Nephron (organoid): ENCODE results near the gene SH3BP1.
"Not testable (repeated sequence)": the region's sequence is repeated elsewhere in the genome, so short reads cannot be mapped to it uniquely, and the experiment has no call there.

Experiments used
- H3K27ac Mint-ChIP-seq, 3 experiments: 2 replicates each; pipeline ENCODE4 v1.8.0; 2020; ENCODE audit warnings: mixed read lengths in 3 of 3, mild to moderate bottlenecking in 2 of 3, moderate library complexity in 1 of 3
- H3K27me3 Mint-ChIP-seq: 2 replicates; pipeline ENCODE4 v1.8.0; 2021; ENCODE audit warnings: low read depth, mild to moderate bottlenecking, moderate library complexity, mixed read lengths
- H3K36me3 Mint-ChIP-seq: 2 replicates; pipeline ENCODE4 v1.8.0; 2020; ENCODE audit warnings: low read depth, mixed read lengths
- H3K4me1 Mint-ChIP-seq: 2 replicates; pipeline ENCODE4 v1.8.0; 2020; ENCODE audit warnings: mixed read lengths
- H3K4me3 Mint-ChIP-seq, 3 experiments: 2 replicates each; pipeline ENCODE4 v1.8.0; 2020; ENCODE audit warnings: mild to moderate bottlenecking in 3 of 3, mixed read lengths in 3 of 3, moderate library complexity in 2 of 3
- H3K9me3 Mint-ChIP-seq: 2 replicates; pipeline ENCODE4 v1.8.0; 2020; ENCODE audit warnings: mixed read lengths
- TF ChIP-seq, protein P1 (sequence below), 3 experiments: fragments of 200-600 bp; sonication (generic); IDR thresholded peaks; one replicate each; pipeline ENCODE4 v1.5.0; 2021; ENCODE audit warnings: antibody characterized with exemption in 3 of 3; ENCODE audit not compliant: unreplicated experiment in 3 of 3

Gene SH3BP1

DNA sequence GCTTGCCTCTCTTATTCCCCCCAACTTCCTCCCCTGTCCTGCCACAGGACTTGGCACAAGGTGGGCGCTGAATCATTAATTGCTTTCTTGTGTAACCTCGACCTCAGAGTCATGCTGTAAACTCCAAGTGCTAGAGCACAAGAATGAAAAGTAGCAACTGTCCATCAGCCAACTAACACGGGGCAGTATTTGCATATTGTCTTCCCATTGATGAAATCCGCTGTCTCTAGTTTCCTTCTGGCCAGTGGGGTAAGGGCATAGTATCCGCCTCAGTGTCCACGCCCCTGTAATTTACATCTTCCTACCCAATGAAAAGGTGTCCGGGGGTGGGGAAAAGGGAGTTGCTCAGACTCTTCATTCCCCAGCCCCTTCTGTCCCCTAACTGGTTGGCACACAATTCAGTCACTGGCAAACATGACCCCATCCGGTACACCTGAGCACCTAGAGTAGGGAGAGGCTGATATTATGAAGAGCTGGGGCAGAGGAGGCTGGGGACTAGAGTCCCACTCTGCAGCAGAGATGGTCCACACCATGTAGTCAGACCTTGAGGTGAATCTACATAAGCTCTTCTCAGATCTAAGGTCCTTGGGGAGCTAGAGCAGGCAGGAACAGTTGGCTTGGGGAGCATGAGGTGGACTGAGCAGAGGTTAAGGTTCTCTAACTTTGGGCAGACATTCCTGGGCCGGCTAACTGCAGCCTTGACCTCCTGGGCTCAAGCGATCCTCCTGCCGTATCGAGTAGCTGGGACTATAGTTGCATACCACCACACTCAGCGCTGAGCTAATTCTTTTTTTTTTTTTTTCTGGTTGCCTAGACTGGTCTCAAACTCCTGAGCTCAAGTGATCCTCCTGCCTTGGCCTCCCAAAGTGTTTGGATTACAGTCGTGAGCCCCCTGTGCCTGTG is 37.7 kb upstream of the SH3BP1 start:
- Mint-ChIP-seq H3K4me1 (peaks cover 15% of the 10 kb centered on the region), H3K9me3 (no peaks in the 10 kb centered on the region), H3K36me3 (no peaks in the 10 kb centered on the region), H3K27ac (peak overlapping the region; percentile 43 to 81 (median 66)), H3K4me3 (peak overlapping the region in 1 of 3 experiments; percentile 39), H3K27me3 (peaks cover 8% of the 10 kb centered on the region)
- TF ChIP-seq, protein P1, sequence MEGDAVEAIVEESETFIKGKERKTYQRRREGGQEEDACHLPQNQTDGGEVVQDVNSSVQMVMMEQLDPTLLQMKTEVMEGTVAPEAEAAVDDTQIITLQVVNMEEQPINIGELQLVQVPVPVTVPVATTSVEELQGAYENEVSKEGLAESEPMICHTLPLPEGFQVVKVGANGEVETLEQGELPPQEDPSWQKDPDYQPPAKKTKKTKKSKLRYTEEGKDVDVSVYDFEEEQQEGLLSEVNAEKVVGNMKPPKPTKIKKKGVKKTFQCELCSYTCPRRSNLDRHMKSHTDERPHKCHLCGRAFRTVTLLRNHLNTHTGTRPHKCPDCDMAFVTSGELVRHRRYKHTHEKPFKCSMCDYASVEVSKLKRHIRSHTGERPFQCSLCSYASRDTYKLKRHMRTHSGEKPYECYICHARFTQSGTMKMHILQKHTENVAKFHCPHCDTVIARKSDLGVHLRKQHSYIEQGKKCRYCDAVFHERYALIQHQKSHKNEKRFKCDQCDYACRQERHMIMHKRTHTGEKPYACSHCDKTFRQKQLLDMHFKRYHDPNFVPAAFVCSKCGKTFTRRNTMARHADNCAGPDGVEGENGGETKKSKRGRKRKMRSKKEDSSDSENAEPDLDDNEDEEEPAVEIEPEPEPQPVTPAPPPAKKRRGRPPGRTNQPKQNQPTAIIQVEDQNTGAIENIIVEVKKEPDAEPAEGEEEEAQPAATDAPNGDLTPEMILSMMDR (IDR thresholded peaks at IDR 0.05; ENCODE audit: unreplicated experiment in 3 of 3): no peak

DNA sequence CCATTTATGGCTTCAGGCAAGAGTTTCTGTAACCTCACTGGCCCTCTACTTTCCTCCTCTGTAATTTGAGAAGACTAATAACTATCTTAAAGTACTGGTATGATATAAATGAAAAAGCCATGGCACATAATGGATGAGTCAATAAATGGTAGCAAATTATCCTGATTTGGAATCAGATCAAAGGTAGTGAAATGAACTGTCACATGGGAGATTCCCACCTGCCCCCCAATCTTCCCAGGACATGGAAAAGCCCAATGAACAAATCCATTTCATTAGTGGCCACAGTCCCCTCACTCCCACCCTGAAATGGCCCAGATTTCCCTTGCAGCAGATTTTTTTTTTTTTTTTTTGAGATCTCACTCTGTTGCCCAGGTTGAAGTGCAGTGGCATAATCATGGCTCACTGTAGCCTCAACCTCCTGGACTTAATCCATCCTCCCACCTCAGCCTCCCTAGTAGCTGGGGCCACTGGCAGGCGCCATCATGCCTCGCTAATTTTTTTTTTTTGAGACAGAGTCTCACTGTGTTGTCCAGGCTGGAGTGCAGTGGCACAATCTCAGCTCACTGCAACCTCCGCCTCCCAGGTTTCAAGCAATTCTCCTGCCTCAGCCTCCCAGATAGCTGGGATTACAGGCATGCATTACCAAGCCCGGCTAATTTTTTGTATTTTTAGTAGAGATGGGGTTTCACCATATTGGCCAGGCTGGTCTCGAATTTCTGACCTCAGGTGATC is 36.8 kb upstream of the SH3BP1 start:
- H3K27me3 Mint-ChIP-seq, H3K4me3 Mint-ChIP-seq, H3K36me3 Mint-ChIP-seq, H3K9me3 Mint-ChIP-seq: not testable (repeated sequence)
- Mint-ChIP-seq H3K4me1 (peaks cover 15% of the 10 kb centered on the region), H3K27ac (peak overlapping the region in 1 of 3 experiments; percentile 23)

DNA sequence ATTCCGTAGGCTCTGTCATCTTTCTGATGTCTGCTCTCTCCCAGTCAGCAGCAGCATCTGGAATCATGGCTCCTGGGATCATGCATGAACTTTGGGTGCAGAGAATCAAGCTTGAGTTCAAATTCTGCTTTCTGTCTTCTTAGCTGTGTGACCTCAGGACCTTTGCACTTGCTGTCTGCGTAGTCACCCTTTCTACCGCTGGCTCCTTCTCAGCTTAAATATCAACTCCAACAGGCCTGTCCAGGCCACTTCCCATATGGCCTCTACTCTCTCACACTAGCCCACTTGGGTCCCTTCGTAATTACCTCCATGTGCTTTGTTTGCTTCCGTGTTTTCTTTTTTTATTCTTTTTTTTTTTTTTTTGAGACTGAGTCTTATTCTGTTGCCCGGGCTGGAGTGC is 35.4 kb upstream of the SH3BP1 start:
- Mint-ChIP-seq H3K36me3 (no peaks in the 10 kb centered on the region), H3K9me3 (no peaks in the 10 kb centered on the region), H3K27ac (peak overlapping the region in 1 of 3 experiments; percentile 28), H3K27me3 (peaks cover 8% of the 10 kb centered on the region), H3K4me1 (peaks cover 18% of the 10 kb centered on the region), H3K4me3 (no peak overlapping the region)
- TF ChIP-seq, protein P1 (IDR thresholded peaks at IDR 0.05; ENCODE audit: unreplicated experiment in 3 of 3): no peak

DNA sequence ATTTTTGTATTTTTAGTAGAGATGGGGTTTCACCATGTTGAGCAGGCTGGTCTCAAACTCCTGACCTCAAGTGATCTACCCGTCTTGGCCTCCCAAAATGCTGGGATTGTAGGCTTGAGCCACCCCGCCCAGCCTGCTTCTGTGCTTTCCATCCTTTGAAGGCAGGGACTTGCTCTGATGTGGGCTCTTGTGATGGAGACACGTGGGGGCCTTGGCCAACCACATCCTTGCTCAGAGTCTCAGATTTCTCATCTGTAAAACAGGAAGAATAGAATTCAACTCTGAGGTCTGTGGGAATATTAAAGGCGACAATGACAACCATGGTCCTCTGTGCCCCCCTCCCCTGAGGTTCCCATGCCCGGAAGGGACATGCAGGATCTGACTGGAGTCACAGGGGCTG is 34.6 kb upstream of the SH3BP1 start:
- H3K4me1 Mint-ChIP-seq: peaks cover 22% of the 10 kb centered on the region
- TF ChIP-seq, protein P1 (IDR thresholded peaks at IDR 0.05; ENCODE audit: unreplicated experiment in 3 of 3): no peak
- peaks cover 8% of the 10 kb centered on the region for H3K27me3 Mint-ChIP-seq
- H3K36me3 Mint-ChIP-seq: no peaks in the 10 kb centered on the region
- no peak overlapping the region for H3K4me3 Mint-ChIP-seq
- no peaks in the 10 kb centered on the region for H3K9me3 Mint-ChIP-seq
- H3K27ac Mint-ChIP-seq: no peak overlapping the region

DNA sequence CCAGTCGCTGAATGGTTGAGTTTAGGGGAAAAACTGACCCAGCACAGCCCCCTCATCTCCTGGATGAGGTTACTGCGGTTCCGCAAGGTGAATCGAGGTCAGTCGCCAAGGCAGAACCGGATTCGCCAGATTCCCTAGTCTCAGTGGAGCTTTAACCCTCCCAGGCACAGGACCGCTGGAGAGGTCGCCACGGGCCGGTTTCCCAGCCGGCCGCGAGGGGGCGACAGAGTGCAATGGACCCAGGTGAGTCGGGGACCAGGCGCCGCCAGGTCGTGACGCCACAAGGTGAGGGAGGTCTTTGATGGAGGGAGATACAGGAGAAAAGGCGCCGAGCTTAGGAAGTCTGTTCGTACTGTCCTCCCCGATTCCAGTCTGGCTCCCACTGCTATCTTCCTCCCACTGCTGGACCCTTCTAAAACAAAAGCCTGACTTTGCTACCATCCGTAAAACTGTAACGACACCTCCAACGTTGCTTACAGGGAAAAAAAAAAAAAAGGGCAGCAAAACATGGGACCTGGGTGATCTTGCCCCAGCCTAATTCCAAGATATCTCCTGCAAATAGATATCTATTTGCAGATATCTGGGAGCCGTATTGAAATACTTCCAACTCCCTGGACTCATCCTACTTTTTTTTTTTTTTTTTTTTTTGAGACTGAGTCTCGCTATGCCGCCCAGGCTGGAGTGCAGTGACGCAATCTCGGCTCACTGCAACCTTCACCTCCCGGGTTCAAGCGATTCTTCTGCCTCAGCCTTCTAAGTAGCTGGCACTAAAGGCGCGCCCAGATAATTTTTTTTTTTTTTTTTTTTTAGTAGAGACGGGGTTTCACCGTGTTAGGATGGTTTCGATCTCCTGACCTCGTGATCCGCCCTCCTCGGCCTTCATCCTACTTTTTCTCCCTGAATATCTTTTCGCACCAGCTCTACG is 32.2 kb upstream of the SH3BP1 start:
- Mint-ChIP-seq H3K4me1 (peaks cover 23% of the 10 kb centered on the region), H3K36me3 (no peaks in the 10 kb centered on the region), H3K27me3 (peaks cover 8% of the 10 kb centered on the region), H3K9me3 (no peaks in the 10 kb centered on the region), H3K4me3 (peak overlapping the region; percentile 87 to 96 (median 89)), H3K27ac (peak overlapping the region; percentile 97 to 99 (median 98))
- TF ChIP-seq, protein P1 (IDR thresholded peaks at IDR 0.05; ENCODE audit: unreplicated experiment in 3 of 3): peak; percentile 97 to 99 (median 98)
